GM21367 (cell line): ENCODE results near the gene FOXD3.

Experiments used
- ATAC-seq: cut with Tn5 transposase; IDR thresholded peaks from one replicate; pipeline ENCODE4 v1.9.1; 2021; ENCODE audit not compliant: unreplicated experiment

The FOXD3 gene

DNA sequence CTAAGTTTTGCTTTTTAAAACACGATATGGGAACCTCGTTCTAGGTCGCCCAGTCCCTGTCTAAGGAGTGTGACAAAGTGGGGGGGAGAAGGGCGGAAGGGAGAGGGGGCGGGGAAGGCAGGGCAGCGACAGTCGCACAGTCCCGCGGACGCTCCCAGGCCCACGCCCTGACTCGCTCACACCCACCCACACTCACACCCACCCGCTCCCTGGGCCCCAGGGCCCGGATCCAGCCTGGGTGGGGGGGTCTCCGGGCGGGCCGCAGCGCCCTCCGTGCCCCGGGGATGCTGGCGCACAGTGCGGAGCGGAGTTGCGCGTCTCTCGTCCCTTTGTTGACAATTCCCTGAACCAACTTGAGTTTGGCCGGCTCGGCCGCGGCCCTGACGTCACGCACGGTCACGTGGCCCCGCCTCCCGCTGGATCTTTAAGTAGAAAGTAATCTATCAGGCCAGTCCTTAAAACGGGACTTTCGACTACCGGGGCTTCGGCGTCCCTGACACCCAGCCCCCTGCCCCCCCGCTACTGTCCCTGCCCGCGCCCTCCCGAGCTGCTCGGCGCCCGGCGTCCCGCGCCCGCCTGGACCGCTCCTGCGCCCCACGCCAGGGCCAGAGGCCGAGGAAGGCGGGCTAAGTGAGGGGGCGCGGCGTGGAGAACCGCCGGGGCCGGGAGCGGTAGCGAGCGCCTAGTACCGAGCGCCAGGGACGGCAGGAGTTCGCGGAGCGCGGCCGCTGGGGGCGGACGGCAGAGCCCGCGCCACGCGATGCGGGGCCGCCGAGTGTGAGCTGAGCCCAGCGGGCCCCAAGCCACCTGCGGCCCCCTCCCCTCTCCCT is at the start of gene FOXD3:
FOXD3 (plus strand) TSS at position 454 of the 830 bp plus-strand sequence. CDS start 492 bp downstream, outside the sequence.
- ATAC-seq, result no peak

DNA sequence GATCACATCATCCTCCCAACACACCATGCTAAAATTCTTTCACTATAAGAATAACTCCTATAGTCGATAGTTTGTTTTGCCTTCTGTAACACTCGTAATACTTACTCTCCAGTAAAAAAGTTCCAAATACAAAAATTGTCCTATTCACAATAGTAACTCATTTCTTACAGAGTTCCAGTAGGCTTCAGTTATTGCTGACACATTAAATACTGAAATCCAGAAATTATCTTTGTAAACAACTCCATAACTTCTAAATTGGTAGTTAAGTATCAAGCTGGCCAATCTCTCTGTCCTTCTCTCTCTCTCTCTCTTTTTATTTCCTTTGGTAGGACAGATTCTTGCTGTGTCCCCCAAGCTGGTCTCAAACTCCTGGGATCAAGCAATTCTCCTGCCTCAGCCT is 49.6 kb upstream of the FOXD3 start:
- ATAC-seq, result no peak

DNA sequence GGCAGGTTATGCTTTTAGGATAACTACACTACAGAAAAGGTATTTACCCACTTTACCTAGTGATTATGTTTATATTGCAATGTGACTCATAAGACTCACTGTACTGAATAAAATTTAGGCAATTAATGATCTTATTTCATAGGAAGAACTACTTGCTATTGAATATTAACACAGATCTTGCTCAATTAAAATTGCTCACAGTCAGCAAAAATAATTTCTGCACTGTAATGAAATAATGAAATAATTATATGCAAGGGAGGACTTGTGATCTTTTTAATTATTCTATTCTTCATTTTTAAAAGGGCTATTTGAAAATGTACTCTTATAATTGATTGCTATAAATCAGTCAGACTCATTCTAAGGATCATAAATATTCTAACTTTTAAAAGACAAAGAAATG is 48.0 kb upstream of the FOXD3 start:
- ATAC-seq, result no peak

GRCh38 chr1:63274979-63275378 is 47.4 kb upstream of the FOXD3 start:
- ATAC-seq, result no peak

GRCh38 chr1:63276624-63277023 is 45.7 kb upstream of the FOXD3 start:
- ATAC-seq, result no peak

- no peak for ATAC-seq
Observed at GRCh38 chr1:63277195-63278192, 44.9 kb upstream of the FOXD3 start.

DNA sequence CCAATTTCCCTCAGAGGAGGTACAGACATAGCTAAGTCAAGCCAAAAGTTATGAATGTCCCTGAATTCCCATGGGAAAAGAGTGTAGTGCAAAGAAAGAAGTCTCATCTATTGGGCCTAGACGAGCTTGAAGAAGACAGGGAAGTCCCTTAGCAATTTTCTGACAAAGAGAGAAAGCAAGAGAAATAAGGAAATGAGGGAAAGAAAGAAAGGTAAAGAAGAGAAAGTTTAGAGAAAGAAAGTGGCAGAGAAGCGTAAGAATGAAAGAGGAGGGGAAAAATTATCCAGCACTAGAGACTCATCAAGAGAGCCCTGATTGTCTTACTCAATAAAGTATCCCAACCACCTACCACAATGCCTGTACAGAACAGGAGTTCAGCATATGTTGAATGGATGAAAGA is 40.6 kb upstream of the FOXD3 start:
- no peak for ATAC-seq

DNA sequence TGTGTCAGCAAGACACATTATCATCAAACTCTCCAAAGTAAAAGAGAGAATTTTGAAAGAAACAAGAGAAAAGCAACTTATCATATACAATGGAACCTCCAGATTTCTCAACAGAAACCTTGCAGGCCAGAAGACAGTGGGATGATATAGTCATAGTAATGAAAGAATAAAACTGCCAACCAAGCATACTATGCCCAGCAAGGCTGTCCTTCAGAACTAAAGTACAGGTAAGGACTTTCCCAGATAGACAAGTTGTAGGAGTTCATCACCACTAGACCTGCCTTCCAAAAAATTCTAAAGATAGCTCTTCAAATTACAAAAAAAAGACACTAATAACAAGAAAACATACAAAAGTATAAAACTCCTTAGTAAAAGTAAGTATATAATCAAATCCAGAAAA is 33.2 kb upstream of the FOXD3 start:
- no peak for ATAC-seq

DNA sequence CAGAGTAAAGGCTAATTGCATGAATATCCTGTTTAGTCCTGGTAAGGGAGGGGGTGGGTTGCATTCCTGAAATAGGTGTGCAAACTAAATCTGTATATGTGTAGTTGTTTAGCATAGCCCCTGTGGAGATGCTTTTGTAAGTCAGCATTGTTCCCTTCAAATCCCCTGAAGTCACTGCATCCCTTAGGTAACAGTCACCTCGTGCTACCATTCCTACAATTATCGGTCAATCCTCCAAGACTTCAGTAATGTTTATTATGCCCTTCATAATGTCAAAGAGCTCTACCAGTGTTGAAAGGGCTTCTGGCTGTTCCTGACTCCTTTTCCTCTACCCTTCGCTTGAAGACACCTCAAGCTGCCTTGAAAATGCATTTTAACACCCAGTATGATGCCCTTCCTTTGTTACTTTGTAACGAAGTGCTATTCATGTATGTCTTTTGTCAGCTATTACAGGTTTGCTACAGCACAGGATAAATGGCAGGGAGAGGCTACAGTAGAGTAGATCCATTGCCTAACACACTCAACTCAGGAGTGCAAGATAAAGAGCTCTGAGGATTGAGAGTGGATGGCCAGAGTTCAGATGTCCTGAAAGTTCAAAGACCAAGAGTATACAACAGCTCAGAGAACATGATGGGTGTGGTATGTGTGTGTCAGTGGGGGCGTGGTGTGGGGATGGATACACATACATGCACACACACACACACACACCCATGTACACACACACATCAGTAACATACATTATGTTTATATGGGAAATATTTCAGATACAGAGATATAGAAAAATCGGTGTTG is 27.4 kb upstream of the FOXD3 start:
- no peak for ATAC-seq

- no peak for ATAC-seq
Observed at GRCh38 chr1:63304410-63304809, 18.0 kb upstream of the FOXD3 start.

DNA sequence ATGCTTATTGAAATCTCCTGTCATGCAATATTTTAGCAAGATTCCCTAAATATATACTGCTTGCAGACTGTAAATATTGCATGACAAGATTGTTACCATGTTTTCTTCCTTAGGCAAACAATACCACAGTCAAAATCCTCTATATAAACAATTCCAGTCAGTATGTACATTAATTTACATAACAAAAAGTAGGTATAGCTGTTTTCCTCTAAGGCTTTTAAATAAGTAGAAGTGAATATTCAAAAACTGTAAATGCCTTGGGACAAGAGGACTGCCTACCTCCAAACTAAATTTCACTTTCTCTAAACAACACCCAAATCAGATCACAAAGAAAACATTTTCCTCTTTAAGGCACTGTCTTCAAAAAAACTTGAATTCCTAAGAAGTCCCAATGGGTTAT is 17.3 kb upstream of the FOXD3 start:
- ATAC-seq, result no peak

- ATAC-seq, result no peak
Observed at GRCh38 chr1:63307196-63307794, 15.1 kb upstream of the FOXD3 start.

- no peak for ATAC-seq
Observed at GRCh38 chr1:63316598-63316983, 5.8 kb upstream of the FOXD3 start.

DNA sequence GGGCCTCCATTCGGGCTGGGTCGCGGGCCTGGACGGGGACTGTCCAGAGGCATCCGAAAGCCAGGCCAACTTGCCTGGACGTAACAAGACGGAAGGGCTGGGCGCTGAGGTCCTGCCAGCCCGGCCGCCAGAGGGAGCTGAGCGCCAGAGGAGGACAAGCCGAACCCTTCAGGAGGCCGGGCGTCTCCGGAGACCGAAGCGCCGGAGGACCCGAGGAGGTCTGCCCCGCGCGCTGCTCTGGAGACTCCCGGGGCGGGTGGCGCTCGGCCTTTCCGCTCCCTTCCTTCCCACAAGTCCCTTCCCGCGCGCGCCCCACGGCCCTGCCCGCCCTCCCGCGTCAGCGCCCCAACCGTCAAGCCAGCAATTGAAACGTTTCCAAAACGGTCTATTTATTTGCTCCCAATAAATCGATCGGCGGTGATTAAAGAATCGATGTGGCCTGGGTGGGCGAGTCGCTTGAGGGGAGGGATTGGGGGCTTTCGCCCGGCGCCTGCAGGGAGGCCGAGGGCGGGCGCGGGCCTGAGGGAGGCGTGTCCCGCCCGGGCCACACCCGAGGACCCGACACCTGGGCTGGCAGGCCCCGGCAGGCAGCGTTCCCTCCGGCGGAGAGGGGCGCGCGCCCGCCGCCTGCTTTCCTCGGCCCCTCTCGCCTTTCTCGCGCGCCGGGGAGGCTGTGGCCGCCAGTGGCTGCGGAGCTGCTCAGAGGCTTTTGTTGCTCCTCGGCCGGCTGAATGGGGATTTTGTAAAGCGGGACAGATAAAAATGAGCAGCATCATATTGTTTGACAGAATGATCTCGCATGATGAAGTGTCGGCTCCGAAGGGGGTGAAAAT is 5.2 kb upstream of the FOXD3 start:
- ATAC-seq, result peak; percentile 60

- no peak for ATAC-seq
Observed at GRCh38 chr1:63317817-63318152, 4.6 kb upstream of the FOXD3 start.

DNA sequence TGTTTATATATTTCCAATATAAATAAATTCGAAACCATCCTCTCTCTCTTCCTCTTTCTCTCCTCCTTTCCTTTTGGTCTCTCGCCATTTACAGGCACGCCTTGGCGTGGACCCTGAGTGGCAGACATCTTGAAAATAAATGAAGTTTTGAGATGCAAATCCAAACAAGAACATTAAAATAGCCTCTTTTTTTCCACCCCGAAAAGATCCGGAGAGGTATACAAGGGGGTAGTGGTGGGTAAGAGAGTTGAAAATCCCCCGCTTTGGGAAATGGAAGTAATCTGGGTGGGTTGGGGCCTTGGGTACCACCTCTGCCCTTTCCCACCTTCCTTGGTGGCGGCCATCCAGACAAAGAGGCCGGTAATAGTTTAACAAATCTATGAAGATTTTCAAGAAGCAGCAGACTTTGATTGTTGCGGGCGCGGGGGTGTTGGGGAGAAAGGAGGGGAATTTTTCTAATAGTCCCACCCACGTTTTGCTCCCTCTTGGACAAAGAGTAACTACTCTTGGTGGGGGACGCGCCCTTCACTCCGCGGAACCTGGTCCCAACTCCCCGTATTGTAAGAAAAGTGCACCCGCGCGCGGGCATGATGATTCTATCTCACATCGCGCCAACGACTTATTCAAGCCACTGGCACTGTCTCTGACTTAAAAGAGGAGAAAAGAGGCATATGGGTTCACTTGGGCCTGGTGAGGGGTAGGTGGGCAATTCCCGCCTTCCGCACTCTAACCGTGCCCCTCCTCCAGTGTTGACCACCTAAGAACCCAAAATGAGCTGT is 4.0 kb upstream of the FOXD3 start:
- no peak for ATAC-seq

DNA sequence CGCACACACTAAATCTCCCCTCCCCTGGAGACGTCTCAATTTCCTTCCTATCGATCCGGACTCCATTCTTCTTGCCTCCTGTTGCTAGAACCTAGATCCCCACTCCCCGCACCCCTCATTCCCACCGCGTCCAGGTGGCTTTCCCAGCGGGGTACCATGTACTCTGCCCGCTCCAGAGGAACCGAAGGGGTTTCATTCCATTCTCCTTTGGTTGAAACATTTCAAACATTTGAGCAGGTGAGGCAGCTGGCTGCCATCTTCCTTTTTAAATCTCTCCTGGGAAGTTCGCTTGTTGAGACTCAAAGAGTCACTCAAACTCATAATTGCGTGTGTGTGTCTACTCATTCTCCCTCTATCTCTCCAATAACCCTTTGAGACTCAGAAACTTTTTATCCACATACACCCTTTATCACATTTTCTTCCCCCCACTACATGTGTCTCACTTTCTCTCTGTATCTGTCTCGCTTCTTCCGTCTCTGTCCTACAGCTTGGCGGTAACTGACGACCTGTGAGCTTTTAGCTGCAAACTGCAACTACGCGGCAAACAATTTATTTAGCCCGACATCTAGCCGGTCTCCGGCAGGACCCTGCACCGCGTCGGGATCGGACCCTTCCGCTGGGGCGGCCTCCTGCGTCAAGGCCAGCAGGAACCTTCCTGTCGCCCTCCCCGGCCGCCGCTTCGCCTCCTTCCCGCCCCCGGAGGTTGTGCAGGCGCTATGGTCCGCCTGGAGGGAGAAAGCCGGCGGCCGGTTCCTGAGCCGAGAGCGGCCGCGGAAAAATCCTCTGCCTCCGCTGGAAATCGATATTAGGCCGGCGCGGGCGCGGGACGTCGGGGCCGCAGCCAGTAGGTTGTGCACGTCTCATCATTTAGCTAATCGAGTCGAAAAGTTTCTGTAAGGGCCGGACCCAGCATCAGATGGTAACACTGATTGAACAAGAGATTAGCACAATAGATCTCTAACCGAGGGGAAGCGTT is 3.0 kb upstream of the FOXD3 start:
- ATAC-seq, result no peak
